Stimulated activated CD8-positive, alpha-beta memory T cell treated with anti-CD3 and anti-CD28 coated beads, Interleukin-7, amount 100 ng/mL, for 1 hour (primary cell): Measurements from ENCODE around the gene ZNF331.
"Not testable (repeated sequence)": the region's sequence is repeated elsewhere in the genome, so short reads cannot be mapped to it uniquely, and the experiment has no call there.

ENCODE experiments used
- DNase-seq, 2 donors: peaks; one replicate each; pipeline ENCODE4 v3.0.0-alpha.2; 2020; ENCODE audit warnings: low read depth in 2 of 2

Gene ZNF331

DNA sequence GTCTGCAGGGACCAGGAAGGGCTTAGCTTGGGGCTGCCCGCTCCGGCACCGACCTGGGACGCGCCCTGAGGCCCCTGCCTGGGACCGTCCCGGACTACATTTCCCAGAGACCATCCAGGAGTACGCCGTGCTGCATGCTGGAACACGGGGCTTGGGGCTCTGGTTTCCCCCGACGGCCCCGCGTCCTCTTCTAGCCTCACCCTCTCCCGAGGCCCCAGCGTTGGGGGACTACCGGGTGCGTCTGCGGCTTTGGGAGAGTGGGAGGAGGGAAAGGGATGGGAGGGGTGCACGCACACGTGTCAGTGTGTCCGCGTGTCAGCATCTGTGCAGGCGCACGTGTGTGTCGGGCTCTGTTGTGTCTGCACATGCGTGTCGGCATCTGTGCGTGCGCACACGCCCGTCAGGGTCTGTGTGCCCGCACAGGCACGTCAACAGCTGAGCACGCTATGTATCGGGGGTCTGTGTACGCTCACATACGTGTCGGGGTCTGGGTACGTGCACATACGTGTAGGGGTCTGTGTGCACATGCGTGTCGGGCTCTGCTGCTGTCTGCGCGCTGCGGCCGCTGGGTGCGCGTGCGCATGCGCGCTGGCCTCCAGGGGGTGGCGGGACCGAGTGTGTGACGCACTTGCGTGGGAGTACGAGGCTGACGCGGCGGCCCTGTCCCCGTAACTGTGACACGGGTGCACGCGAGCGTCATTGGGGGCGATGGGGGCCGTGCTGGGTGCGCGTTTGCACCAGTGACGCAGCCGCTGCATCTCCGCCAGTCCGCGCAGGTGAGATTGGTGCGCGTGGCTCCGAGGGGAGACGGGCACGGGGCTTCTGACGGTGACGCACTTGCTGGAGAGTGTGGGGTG, at the start of gene ZNF331:
Gene ZNF331 (plus strand): TSS at position 625 of the 857 bp plus-strand sequence. CDS start 31,232 bp downstream, outside the sequence.
- DNase-seq, result peak; percentile 75 to 78

DNA sequence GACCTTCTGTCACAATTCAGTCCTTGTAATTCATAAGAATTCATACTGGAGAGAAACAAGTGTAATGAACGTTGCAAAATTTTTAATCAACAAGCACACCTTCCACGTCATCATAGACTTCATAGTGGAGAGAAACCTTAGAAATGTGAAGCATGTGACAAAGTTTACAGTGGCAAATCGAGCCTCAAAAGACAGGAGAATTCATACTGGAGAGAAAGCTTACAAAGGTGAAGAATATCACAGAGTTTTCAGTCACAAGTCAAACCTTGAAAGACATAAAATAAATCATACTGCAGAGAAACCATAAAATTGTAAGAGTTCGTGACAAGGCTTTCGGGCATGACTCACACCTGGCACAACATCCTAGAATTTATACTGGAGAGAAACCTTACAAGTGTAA, 45.8 kb upstream of the ZNF331 start:
- DNase-seq, result no peak

DNA sequence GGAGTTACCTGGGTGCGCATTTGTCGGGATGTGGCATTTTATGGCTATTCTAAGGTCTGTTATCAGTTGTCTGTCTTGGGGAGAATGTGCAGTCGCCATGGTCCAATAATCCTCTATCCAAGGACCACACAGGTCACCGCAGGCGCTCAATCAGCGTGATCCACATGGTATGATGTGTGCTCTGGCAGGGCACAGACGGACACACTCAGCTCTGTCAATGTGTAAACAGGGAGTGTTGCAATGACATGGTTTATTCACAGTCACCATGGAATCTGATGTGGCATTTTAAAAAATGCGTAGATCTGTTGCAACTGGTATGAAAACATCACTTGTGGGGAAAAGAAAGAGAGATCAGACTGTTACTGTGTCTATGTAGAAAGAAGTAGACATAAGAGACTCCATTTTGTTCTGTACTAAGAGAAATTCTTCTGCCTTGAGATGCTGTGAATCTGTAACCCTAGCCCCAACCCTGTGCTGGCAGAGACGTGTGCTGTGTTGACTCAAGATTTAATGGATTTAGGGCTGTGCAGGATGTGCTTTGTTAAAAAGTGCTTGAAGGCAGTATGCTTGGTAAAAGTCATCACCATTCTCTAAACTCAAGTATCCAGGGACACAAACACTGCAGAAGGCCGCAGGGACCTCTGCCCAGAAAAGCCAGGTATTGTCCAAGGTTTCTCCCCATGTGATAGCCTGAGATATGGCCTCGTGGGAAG, 40.5 kb upstream of the ZNF331 start:
- DNase-seq, result not testable (repeated sequence)

DNA sequence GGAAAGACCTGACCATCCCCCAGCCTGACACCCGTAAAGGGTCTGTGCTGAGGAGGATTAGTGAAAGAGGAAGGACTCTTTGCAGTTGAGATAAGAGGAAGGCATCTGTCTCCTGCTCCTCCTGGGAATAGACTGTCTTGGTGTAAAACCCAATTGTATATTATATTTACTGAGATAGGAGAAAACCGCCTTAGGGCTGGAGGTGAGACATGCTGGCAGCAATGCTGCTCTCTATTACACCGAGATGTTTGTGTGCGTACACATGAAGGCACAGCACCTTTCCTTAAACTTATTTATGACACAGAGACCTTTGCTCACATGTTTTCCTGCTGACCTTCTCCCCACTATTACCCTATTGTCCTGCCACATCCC, 39.9 kb upstream of the ZNF331 start:
- not testable (repeated sequence) for DNase-seq

DNA sequence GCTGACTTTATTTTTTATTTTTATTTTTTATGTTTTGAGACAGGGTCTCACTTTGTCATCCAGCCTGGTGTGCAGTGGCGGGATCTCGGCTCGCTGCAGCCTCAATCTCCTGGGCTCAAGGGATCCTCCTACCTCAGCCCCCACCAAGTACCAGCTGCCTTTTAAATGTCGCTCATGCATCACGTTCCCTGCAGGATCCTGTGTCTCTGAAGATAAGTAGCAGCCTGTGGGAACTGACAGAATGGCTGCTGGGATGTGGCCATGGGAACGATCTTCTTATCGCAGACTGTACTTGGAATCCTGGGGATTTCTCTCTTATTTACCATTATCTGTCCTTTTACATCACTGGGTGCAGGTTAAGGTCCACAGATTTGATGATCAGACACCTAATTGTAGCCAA, 34.8 kb upstream of the ZNF331 start:
- DNase-seq, result not testable (repeated sequence)

DNA sequence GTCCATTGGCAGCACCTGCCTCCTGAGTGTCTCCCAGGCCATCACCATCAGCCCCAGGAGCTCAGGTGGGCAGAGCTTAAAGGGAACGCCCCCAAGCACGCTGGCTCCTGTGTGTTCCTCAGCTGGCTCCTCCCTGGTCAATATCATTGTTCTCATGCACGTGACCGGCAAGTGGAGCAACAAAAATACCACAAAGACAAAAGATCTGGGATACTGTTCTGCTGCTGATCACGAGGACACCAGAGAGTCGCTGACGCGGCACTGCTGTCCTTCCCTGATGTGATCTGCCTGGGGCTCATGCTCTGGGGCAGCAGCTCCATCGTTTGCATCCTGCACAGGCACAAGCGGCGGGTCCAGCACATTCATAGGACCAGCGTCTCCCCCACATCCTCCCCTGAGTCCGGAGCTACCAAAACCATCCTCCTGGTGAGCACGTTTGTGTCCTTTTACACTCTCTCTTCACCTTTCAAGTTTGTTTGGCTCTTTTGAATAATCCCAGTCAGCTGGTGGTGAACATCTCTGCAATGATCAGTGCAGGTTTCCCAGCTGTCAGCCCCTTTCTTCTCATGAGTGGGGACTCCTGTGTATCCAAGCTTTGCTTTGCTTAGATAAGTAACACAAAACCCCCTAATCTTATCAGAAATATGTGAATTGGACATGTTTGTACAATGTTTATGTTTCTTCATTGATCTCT, 34.1 kb upstream of the ZNF331 start:
- not testable (repeated sequence) for DNase-seq

DNA sequence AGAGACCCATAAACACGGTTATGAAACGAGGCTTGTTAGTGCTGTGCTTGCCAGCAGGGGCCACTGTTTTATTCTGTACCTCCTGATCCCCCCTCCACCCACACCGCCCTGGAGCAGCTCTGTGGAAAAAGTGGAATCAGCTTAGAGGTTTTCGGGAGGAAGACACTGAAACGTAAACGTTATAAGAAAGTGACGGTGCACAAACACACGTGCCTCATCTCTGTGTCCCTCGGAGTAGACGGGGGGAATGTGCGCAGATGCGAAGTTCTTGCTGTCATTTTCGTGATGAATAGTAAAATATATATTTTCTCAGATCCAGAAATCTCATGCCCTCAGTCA, 33.6 kb upstream of the ZNF331 start:
- DNase-seq, result not testable (repeated sequence)

DNA sequence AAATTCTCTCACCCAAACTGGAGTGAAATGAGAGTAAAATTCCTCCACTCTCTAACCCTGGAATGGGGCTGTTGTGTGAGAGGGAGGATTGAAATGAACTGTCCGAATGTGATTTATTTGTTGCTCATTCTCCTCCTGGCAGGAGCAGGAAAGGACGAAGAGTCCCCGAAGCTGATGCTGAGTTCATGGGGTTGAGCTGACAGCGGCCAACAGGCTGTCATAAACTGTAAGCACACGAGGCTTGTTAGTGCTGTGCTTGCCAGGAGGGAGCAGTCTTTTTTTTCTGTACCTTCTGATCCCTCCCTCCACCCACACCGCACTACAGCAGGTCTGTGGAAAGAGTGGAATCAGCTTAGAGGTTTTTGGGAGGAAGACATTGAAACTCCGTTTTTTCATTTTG, 33.1 kb upstream of the ZNF331 start:
- DNase-seq, result no peak

DNA sequence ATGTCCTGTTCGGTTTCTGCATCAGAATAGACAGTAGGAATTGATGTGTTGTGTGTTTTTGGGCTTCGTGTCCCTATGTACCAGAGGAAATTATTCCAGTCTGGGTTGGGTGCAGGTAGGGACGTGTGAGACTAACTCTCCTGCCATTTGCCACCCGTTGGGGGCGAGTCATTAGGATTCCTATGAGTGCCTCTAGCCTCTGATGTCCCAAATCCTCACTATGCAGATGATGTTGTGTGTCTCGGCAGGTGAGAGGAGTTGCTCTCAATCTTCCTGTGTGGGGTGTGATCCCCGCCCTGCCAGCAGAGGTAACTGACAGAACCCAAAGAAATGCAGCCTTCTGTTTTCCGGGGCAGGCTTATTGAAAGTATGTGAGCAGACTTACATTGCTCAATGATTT, 31.2 kb upstream of the ZNF331 start:
- DNase-seq, result no peak

DNA sequence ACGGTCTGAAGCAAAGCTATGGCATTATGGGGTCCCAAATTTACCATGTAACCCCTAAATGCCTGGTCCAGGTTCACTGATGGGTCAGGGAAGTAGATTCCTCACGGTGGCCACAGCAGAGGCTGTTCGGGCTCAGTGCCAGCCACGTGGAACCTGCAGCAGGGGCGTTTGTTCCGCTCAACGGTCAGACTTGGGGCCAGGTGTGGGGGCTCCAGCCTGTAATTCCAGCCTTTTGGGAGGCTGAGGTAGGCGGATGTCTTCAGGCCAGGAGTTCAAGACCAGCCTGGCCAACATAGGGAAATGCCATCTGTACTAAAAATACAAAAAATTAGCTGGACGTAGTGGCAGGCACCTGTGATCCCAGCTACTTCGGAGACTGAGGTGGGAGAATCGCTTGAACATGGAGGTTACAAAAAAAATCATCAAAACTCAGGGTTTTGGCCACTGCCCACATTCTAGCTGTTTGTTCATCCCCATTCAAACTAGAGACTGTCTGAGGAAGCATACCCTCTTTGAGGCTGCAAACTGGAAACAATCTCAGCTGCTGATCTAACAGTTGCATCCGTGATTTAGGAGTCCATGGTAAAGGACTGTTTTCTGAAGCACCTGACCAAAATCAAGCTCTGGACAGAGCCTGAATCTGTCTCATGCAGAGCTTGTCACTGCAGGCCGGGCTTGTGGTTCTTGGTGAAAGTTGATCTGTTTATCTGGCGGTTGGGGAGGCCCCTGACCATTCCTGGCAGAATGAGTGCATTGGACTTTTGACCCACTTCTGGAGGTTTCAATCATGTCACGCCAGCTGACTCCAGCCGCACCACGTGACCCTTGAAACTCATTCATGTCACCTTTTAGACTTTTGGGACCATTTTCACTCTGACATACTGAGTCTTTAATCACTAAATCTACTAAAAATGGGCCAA, 30.2 kb upstream of the ZNF331 start:
- no peak for DNase-seq

DNA sequence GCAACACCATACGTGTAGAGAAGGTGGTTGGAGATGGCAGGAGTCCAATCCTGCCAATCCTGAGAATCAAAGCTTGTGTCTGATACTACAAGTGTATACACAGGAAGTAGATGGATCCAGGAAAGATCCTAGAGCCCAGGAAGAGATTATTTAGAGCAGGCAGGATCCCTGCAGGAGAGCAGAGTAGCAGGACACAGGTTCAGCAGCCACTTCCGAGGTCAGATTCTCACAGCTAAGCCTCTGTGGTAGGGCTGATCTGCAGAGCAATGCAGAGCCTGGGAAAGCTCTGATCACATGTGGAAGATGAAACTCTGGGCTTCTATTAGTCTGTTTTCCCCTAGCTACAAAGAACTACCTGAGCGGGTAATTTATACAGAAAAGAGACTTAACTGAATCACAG, 28.5 kb upstream of the ZNF331 start:
- no peak for DNase-seq

DNA sequence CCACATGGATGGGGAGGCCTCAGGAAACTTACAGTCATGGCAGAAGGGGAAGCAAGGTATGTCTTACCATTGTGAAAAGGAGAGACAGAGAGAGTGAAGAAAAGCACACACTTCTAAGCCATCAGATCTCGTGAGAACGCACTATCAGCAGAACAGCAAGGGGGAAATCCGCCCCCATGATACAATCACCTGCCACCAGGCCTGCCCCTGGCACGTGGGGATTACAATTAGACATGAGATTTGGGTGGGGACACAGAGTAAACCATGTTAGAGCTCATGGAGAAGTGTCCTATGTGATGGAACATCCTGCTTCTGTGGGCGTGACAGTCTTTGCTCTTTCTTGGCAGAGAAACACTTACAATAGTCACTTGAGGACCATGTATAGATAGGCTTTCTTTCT, 28.1 kb upstream of the ZNF331 start:
- DNase-seq, result no peak

DNA sequence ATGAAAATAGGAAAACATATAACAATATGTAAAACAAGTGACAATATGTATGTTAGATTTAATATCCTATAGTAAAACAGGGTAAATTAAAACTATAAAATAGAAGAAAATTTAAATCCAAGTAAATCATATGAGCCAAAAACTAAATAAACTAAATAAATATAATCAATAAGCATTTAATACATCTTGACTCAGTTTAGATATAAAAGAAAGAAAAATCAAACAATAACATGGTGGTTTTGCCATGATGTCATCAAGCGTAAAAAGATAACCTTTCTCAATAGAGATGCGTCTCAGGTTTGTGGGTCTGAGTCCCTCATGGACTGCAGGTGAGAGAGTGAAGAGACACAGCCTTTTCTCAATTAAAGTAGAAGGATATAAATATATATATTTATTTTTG, 26.6 kb upstream of the ZNF331 start:
- no peak for DNase-seq

DNA sequence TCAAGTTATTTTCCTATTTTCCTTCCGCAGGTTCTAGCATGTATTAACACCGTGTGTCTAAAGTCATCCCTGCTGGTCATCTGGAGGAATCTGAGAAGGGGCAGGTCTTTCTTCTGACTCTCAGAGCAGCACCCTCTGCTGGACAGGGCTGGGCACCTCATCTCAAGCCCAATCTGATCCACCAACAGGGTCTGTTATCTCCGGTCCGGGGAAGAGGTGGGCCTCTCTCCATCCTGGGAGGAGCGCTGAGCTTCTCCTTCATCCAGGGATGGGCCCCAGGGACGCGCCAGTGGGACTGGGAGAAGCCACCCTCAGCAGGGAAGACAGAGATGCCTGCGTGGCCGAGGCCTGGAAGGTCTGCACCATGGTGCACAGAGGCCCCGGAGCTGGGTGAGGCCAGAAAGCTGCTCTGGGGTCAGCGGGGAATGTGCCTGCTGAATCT, 26.0 kb upstream of the ZNF331 start:
- DNase-seq, result peak in 1 of 2 donors; percentile 23

DNA sequence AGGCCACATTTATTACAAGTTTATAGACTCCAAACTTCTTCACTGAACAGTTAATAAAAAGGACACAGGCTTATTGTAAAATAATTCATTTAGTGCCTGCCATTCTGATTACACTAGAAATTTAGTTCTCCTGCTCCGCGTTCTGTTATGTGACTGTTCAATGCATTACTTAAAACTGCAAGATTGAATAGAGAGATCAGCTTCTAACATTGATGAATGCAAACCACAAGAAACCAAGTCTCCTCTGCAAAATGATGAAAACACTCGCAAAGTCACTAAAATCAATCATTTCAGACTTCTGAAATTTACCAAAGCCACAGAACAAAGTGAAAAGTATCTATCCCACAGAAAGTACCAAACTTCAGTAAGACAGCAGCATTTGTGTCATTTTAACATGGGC, 22.9 kb upstream of the ZNF331 start:
- DNase-seq, result not testable (repeated sequence)

DNA sequence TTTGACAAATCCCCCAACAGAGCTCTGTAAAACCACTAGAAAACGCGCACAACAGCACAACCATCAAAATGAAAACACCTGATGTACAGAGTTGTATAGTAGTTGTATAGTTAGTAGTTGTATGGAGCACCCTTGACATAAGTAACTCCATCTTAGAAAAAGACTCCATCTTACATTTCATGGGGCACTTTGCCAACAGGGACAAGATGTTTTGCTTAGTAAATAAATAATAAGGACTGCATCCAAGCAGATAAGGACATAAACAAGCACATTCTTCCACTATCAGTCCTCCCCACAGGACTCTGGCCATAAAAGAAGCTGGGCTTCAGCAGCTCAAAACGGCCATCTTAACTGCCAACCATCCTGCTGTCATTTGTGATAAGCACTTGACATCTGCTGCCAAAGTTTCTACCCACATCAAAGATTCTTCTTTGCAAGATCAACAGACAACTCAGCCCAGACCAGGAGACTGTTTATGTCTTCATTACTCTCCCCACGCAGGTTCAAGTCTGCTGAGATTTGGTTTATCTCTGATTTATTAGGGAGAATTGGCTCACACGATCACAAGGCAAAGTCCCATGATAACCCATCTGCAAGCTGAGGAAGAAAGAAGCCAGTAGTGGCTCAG, 20.7 kb upstream of the ZNF331 start:
- no peak for DNase-seq

DNA sequence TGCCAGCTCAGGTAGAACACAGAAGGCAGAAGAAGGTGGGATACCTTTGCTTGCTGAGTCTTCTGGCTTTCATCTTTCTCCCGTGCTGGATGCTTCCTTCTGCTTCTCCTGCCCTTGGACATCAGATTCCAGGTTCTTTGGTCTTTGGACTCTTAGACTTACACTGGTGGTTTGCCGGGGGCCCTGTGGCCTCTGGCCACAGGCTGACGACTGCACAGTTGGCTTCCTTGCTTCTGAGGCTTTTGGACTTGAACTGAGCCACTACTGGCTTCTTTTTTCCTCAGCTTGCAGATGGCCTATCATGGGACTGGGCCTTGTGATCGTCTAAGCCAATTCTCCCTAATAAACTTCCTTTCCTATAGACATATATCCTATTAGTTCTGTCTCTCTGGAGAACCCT, 19.8 kb upstream of the ZNF331 start:
- DNase-seq, result no peak

DNA sequence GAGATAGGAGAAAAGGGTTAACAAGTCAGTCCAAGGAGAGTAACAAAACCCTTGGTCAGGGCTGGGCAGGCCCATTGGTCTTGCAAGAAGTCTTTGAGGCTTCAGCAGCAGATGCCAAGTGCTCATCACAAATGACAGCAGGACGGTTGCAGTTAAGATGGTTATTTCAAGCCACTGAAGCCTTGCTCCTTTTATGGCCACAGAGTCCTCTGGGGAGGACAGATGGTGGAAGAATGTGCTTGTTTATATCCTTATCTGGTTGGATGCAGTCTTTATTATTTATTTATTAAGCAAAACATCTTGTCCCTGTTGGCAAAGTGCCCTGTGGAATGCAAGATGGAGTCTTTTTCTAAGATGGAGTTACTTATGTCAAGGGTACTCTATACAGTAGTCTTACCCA, 19.2 kb upstream of the ZNF331 start:
- no peak for DNase-seq

DNA sequence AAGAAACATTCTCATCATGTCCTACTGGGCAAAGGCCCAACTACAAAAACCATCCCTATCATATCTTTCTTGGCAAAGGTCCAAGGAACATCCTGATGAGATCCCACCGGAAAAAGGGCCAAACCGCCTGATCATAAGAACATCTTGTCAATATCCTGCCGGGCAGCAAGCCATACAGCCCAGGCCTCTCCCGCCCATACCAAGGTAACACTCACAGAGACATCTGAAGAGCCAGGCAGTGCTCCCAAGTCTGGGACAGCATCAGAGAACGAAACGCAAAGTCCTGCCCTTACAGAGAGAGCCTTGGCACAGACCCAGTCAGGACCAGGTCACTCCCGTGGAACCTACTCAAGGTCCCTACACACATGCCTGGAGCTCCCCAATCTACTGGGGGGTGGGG, 18.5 kb upstream of the ZNF331 start:
- no peak for DNase-seq

DNA sequence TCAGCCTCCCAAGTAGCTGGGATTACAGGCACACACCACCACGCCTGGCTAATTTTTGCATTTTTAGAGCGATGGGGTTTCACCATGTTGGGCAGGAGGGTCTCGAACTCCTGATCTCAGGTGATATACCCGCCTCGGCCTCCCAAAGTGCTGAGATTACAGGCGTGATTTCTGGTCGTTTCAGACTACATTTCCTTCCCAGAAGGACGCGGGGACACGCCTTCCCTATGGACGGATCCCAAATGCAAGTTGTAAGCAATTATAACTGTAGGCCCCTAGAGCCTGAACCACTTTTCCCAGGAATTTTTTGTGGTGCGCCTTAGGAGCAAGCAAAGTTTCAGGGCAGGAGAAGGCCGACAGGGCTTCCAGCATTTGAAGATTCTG, 17.8 kb upstream of the ZNF331 start:
- no peak for DNase-seq
